Body of pancreas (tissue), 4 donors: Measurements from ENCODE around the gene SURF1.

Experiments used
- POLR2A ChIP-seq, 3 donors: fragments of 450-650 bp; IDR thresholded peaks; one replicate each; pipeline ENCODE4 v1.6.1; 2016; ENCODE audit warnings: antibody characterized with exemption in 3 of 3, mild to moderate bottlenecking in 2 of 3
- TF ChIP-seq, protein P1 (sequence below), 7 experiments: fragments of 450-650 bp in 4 of 7; fragments of 200-600 bp in 3 of 7; sonication (generic) in 3 of 7; IDR thresholded peaks; one replicate each; pipeline ENCODE4 v1.5.1; 2016 to 2019; ENCODE audit warnings: antibody characterized with exemption in 7 of 7

DNA sequence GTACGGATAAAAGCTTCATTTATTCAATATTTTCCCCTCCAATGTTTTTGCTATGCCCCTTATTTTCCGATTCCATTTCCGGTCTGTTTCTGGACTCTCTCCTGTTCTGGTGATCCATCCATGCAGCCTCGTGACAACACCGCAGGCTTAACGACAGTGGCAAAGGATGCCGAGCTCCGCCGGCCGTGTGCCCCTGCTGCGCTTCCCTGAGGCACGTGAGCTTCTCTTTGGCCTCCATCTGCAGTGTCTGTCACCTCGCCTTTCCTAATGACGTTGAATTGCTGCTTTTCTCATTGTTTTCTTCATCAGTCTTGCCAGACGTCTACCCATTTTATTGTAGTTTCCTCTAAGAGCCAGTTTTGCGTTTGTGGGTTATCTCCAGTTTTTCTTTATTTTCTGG, 49.0 kb downstream of the SURF1 start:
- TF ChIP-seq POLR2A (IDR thresholded peaks at IDR 0.05): no peak
- TF ChIP-seq, protein P1, sequence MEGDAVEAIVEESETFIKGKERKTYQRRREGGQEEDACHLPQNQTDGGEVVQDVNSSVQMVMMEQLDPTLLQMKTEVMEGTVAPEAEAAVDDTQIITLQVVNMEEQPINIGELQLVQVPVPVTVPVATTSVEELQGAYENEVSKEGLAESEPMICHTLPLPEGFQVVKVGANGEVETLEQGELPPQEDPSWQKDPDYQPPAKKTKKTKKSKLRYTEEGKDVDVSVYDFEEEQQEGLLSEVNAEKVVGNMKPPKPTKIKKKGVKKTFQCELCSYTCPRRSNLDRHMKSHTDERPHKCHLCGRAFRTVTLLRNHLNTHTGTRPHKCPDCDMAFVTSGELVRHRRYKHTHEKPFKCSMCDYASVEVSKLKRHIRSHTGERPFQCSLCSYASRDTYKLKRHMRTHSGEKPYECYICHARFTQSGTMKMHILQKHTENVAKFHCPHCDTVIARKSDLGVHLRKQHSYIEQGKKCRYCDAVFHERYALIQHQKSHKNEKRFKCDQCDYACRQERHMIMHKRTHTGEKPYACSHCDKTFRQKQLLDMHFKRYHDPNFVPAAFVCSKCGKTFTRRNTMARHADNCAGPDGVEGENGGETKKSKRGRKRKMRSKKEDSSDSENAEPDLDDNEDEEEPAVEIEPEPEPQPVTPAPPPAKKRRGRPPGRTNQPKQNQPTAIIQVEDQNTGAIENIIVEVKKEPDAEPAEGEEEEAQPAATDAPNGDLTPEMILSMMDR (IDR thresholded peaks at IDR 0.05): no peak
